Prostate gland (tissue), 2 donors: ENCODE data around the gene SSTR3.

Source experiments
- CTCF ChIP-seq, 4 experiments: fragments of 200-600 bp in 2 of 4; fragments of 450-650 bp in 2 of 4; sonication (generic) in 2 of 4; IDR thresholded peaks; 1 replicate in 3 of 4; 2 replicates in 1 of 4; pipeline ENCODE4 v1.5.1; 2016 to 2019; ENCODE audit warnings: antibody characterized with exemption in 4 of 4, mild to moderate bottlenecking in 2 of 4, moderate library complexity in 2 of 4
- POLR2AphosphoS5 ChIP-seq: sonication (generic); formaldehyde crosslinking; IDR thresholded peaks from one replicate; pipeline ENCODE4 v1.6.1; 2017; ENCODE audit warnings: antibody characterized with exemption

DNA sequence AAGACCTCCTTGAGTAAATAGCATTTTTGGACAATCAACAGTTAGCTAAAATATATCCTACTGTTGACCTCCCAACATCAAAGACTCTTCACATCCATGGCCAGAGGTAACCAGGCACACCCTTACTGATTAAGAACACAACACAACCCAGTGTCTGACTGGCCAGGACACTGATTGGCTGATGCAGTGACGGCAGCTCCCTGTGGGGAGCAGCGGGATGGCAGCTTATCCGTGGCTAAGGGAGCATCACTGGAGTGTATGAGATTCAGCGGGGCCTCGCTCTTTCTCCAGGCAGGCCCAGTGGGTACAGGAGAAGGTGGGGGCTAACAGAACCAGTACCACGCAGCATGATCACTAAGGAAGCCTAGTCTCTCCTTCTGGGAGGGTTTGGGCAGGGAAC is 52.2 kb downstream of the SSTR3 start:
- TF ChIP-seq CTCF (IDR thresholded peaks at IDR 0.05) (no peak), POLR2AphosphoS5 (no peak)
